ENCODE data around the gene IQSEC1. TPM values are rescaled to one million over a fixed set of nuclear protein-coding genes. Genes with fewer than 3 reads are reported as not detected.

Gene IQSEC1
- total and polyA plus RNA-seq, 2 donors (not counting 1 experiment from before 2014, with no cell fraction given) = 96.7 to 222 TPM

DNA sequence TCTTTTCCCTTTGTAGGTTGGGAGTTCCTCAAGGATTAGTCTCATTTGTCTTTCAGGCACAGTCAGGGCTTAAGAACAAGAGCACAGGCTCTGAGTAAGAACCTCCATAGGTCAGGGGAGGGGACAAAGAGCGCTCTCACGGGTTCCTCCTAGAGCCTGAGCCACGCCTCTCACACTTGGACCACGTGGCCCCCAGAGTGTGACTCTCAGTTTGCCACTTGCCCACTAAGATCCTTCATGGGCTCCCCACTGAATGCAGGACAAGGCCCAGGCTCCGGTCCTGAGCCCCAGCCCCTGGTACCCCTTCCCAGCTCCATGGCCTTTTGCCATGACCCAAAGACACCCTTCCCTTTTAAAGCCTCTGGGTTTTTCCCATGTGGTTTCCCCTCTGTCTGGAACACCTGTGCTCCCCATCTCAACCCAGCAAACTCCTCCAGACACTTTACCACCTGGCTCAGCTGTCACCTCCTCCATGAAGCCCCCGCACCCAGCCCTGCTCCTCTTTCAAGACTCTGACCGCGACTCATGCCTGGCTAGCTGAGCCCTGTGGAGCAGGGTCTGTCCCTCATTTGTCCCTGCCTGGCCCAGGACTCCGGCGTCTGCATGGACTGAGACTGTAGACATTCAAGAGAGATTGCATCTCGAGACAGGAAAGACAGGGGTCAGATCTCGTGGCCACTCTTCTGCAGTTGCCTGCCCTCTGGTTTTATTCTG, 32.7 kb downstream of the IQSEC1 start:
- H3K4me1 Mint-ChIP-seq = peaks cover 32% of the 10 kb centered on the region
- Histone ChIP-seq H3K79me2 (ENCODE audit: control insufficient read depth, insufficient read depth, low read length) (peaks cover 71% of the 10 kb centered on the region), H4K20me1 (ENCODE audit: control insufficient read depth, insufficient read depth, low read length, poor library complexity, severe bottlenecking) (peaks cover 4% of the 10 kb centered on the region), H3K4me3 (ENCODE audit: control extremely low read depth in 1 of 5, extremely low read depth in 1 of 5, insufficient read depth in 1 of 5, low read depth in 2 of 5, low read length in 4 of 5) (no peak overlapping the region), H3K9me3 (ENCODE audit: control extremely low read depth in 1 of 3, control insufficient read depth in 2 of 3, insufficient read depth in 1 of 3, low read length in 2 of 3) (no peaks in the 10 kb centered on the region), H2AFZ (ENCODE audit: insufficient read depth, low read depth, low read length, poor library complexity, severe bottlenecking) (peak overlapping the region; percentile 24), H3K36me3 (replicated peaks in 1 of 2; ENCODE audit: control extremely low read depth in 1 of 2, control insufficient read depth in 1 of 2, extremely low read depth in 1 of 2, insufficient read depth in 2 of 2, low read length in 1 of 2) (peaks cover 0 to 7% of the 10 kb centered on the region in 2 experiments), H3K4me2 (replicated peaks; ENCODE audit: low read depth, low read length, poor library complexity, severe bottlenecking) (peak overlapping the region; percentile 31), H3K9ac (ENCODE audit: low read length) (no peak overlapping the region), H3K27ac (ENCODE audit: low read length in 2 of 2) (no peak overlapping the region), H3K4me1 (ENCODE audit: control insufficient read depth in 2 of 2, insufficient read depth in 2 of 2, low read length in 2 of 2) (peaks cover 26 to 29% of the 10 kb centered on the region in 2 donors), H3K27me3 (replicated peaks in 1 of 4; ENCODE audit: control extremely low read depth in 1 of 4, control insufficient read depth in 3 of 4, insufficient read depth in 4 of 4, low read length in 3 of 4) (no peaks in the 10 kb centered on the region)
- POLR2A ChIA-PET = interaction anchor here (0.9 kb wide), 1 partner anchor 18 kb away, joined by 8 read pairs; no protein-coding TSS in a partner anchor
- peak overlapping the region; percentile 26 for H3K27ac Mint-ChIP-seq
- no peaks in the 10 kb centered on the region for H3K27me3 Mint-ChIP-seq
- intact Hi-C loops (cut with micrococcal nuclease) = no loop called here
- TF ChIP-seq, protein P1, sequence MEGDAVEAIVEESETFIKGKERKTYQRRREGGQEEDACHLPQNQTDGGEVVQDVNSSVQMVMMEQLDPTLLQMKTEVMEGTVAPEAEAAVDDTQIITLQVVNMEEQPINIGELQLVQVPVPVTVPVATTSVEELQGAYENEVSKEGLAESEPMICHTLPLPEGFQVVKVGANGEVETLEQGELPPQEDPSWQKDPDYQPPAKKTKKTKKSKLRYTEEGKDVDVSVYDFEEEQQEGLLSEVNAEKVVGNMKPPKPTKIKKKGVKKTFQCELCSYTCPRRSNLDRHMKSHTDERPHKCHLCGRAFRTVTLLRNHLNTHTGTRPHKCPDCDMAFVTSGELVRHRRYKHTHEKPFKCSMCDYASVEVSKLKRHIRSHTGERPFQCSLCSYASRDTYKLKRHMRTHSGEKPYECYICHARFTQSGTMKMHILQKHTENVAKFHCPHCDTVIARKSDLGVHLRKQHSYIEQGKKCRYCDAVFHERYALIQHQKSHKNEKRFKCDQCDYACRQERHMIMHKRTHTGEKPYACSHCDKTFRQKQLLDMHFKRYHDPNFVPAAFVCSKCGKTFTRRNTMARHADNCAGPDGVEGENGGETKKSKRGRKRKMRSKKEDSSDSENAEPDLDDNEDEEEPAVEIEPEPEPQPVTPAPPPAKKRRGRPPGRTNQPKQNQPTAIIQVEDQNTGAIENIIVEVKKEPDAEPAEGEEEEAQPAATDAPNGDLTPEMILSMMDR (IDR thresholded peaks at IDR 0.05) = no peak
- no peak for TF ChIP-seq EZH2 (IDR thresholded peaks at IDR 0.05; ENCODE audit: borderline replicate concordance, insufficient read depth, low read depth, low read length, poor library complexity, severe bottlenecking)
- CTCF ChIA-PET = interaction anchor here (1.3 to 1.7 kb wide), 3 partner anchors 10 to 45 kb away, joined by 5 to 7 read pairs (median 7); no protein-coding TSS in a partner anchor
- H3K9me3 Mint-ChIP-seq (ENCODE audit: insufficient read depth) = no peaks in the 10 kb centered on the region
- peak overlapping the region; percentile 18 for H3K4me3 Mint-ChIP-seq
- ATAC-seq (ENCODE audit: low read depth) = peak; percentile 99
- 46% methylated on average over 12 of the region's 12 CpGs for WGBS (ENCODE audit: insufficient coverage)
- peak; percentile 70 for DNase-seq
